WTC11 (cell line): ENCODE results near the gene OR51D1.

Experiments
- CREM ChIP-seq: sonication (generic); formaldehyde crosslinking; IDR thresholded peaks from 2 replicates; pipeline ENCODE4 v1.8.1; 2022; ENCODE audit warnings: mild to moderate bottlenecking, missing genetic modification reagents, moderate library complexity
- ESRRA ChIP-seq: sonication (generic); formaldehyde crosslinking; IDR thresholded peaks from 2 replicates; pipeline ENCODE4 v1.8.1; 2022; ENCODE audit warnings: mild to moderate bottlenecking, missing genetic modification reagents, borderline replicate concordance
- FOXK1 ChIP-seq: sonication (generic); formaldehyde crosslinking; IDR thresholded peaks from 2 replicates; pipeline ENCODE4 v1.8.0; 2022; ENCODE audit warnings: mild to moderate bottlenecking, moderate library complexity, missing genetic modification reagents
- GABPB1 ChIP-seq: sonication (generic); formaldehyde crosslinking; IDR thresholded peaks from 2 replicates; pipeline ENCODE4 v1.8.1; 2023; ENCODE audit warnings: mild to moderate bottlenecking, missing genetic modification reagents
- NFYB ChIP-seq: sonication (generic); formaldehyde crosslinking; conservative IDR thresholded peaks from 2 replicates; pipeline ENCODE4 v1.8.0; 2022; ENCODE audit warnings: low read depth, missing genetic modification reagents
- NR3C1 ChIP-seq: sonication (generic); formaldehyde crosslinking; conservative IDR thresholded peaks from 2 replicates; pipeline ENCODE4 v1.8.1; 2023; ENCODE audit warnings: low read depth, mild to moderate bottlenecking, missing genetic modification reagents
- RORB ChIP-seq: fragments of 250-450 bp; sonication (Bioruptor Pico); IDR thresholded peaks from 2 replicates; pipeline ENCODE4 v1.9.0; 2021; ENCODE audit warnings: mild to moderate bottlenecking
- SMAD3 ChIP-seq: sonication (generic); formaldehyde crosslinking; IDR thresholded peaks from 2 replicates; pipeline ENCODE4 v1.8.0; 2022; ENCODE audit warnings: missing genetic modification reagents, mild to moderate bottlenecking, borderline replicate concordance
- TF ChIP-seq, protein P1 (sequence below): sonication (generic); formaldehyde crosslinking; IDR thresholded peaks from 2 replicates; pipeline ENCODE4 v1.8.1; 2023; ENCODE audit warnings: mild to moderate bottlenecking, missing genetic modification reagents
- TF ChIP-seq, protein P2 (sequence below): sonication (generic); formaldehyde crosslinking; IDR thresholded peaks from 2 replicates; pipeline ENCODE4 v1.8.1; 2023; ENCODE audit warnings: mild to moderate bottlenecking, missing genetic modification reagents, borderline replicate concordance
- TF ChIP-seq, protein P3 (sequence below): fragments of 200-600 bp; IDR thresholded peaks from 2 replicates; pipeline ENCODE4 v1.8.0; 2022; ENCODE audit warnings: antibody characterized with exemption
- TF ChIP-seq, protein P4 (sequence below): sonication (generic); formaldehyde crosslinking; IDR thresholded peaks from 2 replicates; pipeline ENCODE4 v1.8.0; 2022; ENCODE audit warnings: missing genetic modification reagents
- TF ChIP-seq, protein P5 (sequence below): sonication (generic); formaldehyde crosslinking; IDR thresholded peaks from 2 replicates; pipeline ENCODE4 v1.8.0; 2022; ENCODE audit warnings: mild to moderate bottlenecking, missing genetic modification reagents

DNA sequence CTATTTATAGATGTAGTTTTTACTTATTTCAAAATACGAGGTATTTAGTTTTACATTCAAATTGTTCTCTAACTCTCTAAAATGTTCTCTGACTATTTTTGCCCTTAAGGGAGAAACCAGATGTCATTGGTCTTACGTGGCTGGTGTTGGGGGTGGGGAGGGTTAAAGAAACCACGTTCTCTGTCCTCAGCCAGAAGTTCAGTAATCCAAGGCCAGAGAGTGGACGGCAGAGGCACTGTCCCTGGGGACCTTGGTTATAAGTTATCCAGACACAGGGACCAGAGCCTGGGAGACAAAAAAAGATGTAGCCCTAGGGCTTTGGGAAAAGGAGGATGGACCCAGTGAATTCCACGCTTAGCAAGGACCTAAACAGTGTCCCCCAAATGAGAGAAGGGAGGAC, 5.8 kb downstream of the OR51D1 start:
- TF ChIP-seq NFYB (CRISPR knock-in tag) = no peak
- no peak for TF ChIP-seq RORB (CRISPR knock-in tag)
- no peak for TF ChIP-seq ESRRA (CRISPR knock-in tag)
- TF ChIP-seq, protein P1, sequence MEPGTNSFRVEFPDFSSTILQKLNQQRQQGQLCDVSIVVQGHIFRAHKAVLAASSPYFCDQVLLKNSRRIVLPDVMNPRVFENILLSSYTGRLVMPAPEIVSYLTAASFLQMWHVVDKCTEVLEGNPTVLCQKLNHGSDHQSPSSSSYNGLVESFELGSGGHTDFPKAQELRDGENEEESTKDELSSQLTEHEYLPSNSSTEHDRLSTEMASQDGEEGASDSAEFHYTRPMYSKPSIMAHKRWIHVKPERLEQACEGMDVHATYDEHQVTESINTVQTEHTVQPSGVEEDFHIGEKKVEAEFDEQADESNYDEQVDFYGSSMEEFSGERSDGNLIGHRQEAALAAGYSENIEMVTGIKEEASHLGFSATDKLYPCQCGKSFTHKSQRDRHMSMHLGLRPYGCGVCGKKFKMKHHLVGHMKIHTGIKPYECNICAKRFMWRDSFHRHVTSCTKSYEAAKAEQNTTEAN (CRISPR knock-in tag) = no peak
- TF ChIP-seq, protein P2, sequence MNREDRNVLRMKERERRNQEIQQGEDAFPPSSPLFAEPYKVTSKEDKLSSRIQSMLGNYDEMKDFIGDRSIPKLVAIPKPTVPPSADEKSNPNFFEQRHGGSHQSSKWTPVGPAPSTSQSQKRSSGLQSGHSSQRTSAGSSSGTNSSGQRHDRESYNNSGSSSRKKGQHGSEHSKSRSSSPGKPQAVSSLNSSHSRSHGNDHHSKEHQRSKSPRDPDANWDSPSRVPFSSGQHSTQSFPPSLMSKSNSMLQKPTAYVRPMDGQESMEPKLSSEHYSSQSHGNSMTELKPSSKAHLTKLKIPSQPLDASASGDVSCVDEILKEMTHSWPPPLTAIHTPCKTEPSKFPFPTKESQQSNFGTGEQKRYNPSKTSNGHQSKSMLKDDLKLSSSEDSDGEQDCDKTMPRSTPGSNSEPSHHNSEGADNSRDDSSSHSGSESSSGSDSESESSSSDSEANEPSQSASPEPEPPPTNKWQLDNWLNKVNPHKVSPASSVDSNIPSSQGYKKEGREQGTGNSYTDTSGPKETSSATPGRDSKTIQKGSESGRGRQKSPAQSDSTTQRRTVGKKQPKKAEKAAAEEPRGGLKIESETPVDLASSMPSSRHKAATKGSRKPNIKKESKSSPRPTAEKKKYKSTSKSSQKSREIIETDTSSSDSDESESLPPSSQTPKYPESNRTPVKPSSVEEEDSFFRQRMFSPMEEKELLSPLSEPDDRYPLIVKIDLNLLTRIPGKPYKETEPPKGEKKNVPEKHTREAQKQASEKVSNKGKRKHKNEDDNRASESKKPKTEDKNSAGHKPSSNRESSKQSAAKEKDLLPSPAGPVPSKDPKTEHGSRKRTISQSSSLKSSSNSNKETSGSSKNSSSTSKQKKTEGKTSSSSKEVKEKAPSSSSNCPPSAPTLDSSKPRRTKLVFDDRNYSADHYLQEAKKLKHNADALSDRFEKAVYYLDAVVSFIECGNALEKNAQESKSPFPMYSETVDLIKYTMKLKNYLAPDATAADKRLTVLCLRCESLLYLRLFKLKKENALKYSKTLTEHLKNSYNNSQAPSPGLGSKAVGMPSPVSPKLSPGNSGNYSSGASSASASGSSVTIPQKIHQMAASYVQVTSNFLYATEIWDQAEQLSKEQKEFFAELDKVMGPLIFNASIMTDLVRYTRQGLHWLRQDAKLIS (CRISPR knock-in tag) = no peak
- TF ChIP-seq, protein P3, sequence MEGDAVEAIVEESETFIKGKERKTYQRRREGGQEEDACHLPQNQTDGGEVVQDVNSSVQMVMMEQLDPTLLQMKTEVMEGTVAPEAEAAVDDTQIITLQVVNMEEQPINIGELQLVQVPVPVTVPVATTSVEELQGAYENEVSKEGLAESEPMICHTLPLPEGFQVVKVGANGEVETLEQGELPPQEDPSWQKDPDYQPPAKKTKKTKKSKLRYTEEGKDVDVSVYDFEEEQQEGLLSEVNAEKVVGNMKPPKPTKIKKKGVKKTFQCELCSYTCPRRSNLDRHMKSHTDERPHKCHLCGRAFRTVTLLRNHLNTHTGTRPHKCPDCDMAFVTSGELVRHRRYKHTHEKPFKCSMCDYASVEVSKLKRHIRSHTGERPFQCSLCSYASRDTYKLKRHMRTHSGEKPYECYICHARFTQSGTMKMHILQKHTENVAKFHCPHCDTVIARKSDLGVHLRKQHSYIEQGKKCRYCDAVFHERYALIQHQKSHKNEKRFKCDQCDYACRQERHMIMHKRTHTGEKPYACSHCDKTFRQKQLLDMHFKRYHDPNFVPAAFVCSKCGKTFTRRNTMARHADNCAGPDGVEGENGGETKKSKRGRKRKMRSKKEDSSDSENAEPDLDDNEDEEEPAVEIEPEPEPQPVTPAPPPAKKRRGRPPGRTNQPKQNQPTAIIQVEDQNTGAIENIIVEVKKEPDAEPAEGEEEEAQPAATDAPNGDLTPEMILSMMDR = no peak
- TF ChIP-seq, protein P4, sequence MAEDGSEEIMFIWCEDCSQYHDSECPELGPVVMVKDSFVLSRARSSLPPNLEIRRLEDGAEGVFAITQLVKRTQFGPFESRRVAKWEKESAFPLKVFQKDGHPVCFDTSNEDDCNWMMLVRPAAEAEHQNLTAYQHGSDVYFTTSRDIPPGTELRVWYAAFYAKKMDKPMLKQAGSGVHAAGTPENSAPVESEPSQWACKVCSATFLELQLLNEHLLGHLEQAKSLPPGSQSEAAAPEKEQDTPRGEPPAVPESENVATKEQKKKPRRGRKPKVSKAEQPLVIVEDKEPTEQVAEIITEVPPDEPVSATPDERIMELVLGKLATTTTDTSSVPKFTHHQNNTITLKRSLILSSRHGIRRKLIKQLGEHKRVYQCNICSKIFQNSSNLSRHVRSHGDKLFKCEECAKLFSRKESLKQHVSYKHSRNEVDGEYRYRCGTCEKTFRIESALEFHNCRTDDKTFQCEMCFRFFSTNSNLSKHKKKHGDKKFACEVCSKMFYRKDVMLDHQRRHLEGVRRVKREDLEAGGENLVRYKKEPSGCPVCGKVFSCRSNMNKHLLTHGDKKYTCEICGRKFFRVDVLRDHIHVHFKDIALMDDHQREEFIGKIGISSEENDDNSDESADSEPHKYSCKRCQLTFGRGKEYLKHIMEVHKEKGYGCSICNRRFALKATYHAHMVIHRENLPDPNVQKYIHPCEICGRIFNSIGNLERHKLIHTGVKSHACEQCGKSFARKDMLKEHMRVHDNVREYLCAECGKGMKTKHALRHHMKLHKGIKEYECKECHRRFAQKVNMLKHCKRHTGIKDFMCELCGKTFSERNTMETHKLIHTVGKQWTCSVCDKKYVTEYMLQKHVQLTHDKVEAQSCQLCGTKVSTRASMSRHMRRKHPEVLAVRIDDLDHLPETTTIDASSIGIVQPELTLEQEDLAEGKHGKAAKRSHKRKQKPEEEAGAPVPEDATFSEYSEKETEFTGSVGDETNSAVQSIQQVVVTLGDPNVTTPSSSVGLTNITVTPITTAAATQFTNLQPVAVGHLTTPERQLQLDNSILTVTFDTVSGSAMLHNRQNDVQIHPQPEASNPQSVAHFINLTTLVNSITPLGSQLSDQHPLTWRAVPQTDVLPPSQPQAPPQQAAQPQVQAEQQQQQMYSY (CRISPR knock-in tag) = no peak
- TF ChIP-seq FOXK1 (CRISPR knock-in tag) = no peak
- TF ChIP-seq NR3C1 (CRISPR knock-in tag) = no peak
- no peak for TF ChIP-seq GABPB1
- TF ChIP-seq, protein P5, sequence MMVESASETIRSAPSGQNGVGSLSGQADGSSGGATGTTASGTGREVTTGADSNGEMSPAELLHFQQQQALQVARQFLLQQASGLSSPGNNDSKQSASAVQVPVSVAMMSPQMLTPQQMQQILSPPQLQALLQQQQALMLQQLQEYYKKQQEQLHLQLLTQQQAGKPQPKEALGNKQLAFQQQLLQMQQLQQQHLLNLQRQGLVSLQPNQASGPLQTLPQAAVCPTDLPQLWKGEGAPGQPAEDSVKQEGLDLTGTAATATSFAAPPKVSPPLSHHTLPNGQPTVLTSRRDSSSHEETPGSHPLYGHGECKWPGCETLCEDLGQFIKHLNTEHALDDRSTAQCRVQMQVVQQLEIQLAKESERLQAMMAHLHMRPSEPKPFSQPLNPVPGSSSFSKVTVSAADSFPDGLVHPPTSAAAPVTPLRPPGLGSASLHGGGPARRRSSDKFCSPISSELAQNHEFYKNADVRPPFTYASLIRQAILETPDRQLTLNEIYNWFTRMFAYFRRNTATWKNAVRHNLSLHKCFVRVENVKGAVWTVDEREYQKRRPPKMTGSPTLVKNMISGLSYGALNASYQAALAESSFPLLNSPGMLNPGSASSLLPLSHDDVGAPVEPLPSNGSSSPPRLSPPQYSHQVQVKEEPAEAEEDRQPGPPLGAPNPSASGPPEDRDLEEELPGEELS (CRISPR knock-in tag) = no peak
- TF ChIP-seq CREM (CRISPR knock-in tag) = no peak
- no peak for TF ChIP-seq SMAD3 (CRISPR knock-in tag)
